22Rv1 (cell line): ENCODE results near the gene TXLNA.

Experiments used
- H3K27ac ChIP-seq: fragments of 450-650 bp; 2 replicates; pipeline ENCODE4 v1.5.1; 2017
- CTCF ChIP-seq: fragments of 450-650 bp; IDR thresholded peaks from 2 replicates; pipeline ENCODE4 v1.5.1; 2017; ENCODE audit warnings: mild to moderate bottlenecking
- ZFX ChIP-seq: fragments of 450-650 bp; IDR thresholded peaks from 2 replicates; pipeline ENCODE4 v1.6.1; 2017; ENCODE audit warnings: antibody characterized with exemption, borderline replicate concordance

Gene TXLNA

GRCh38 chr1:32205401-32206370 is 26.2 kb downstream of the TXLNA start, which contains the start of gene IQCC:
Gene IQCC (plus strand): TSS chr1:32205671. CDS start chr1:32205682, 11 bp downstream.
- H3K27ac ChIP-seq = peak within 1 kb of the TSS; percentile 78
- TF ChIP-seq CTCF (no peak), ZFX (no peak)

GRCh38 chr1:32208469-32208868 is 29.0 kb downstream of the TXLNA start:
- no peak for TF ChIP-seq ZFX
- TF ChIP-seq CTCF = no peak
- peak overlapping the region; percentile 78 for H3K27ac ChIP-seq

GRCh38 chr1:32208891-32209328 is 29.4 kb downstream of the TXLNA start, which contains the start of gene DCDC2B:
Gene DCDC2B (plus strand): TSS chr1:32209089. CDS start chr1:32209094, 5 bp downstream.
- TF ChIP-seq ZFX (no peak), CTCF (no peak)
- H3K27ac ChIP-seq = peak within 1 kb of the TSS; percentile 78

- TF ChIP-seq CTCF = peak; percentile 86
- TF ChIP-seq ZFX = no peak
- no peak overlapping the region for H3K27ac ChIP-seq
Observed at GRCh38 chr1:32215629-32216480, 36.4 kb downstream of the TXLNA start.

- no peak overlapping the region for H3K27ac ChIP-seq
- no peak for TF ChIP-seq CTCF
- TF ChIP-seq ZFX = no peak
Observed at GRCh38 chr1:32216566-32216965, 37.1 kb downstream of the TXLNA start.

- no peak overlapping the region for H3K27ac ChIP-seq
- TF ChIP-seq CTCF (no peak), ZFX (no peak)
Observed at GRCh38 chr1:32219022-32219421, 39.5 kb downstream of the TXLNA start.
